ENCODE measurements around the gene NRIP3. TPM values are rescaled to one million over a fixed set of nuclear protein-coding genes. Genes with fewer than 3 reads are reported as not detected.

NRIP3 gene
- total and polyA plus RNA-seq, 2 of the 13 experiments (the other 11 are each of a cell fraction or from before 2014, with no cell fraction given), result 0.04 to 0.07 TPM

- TF ChIP-seq ZNF407 (CRISPR knock-in tag; IDR thresholded peaks at IDR 0.05; ENCODE audit: not compliant biosample characterization) (no peak), MEIS2 (CRISPR knock-in tag; IDR thresholded peaks at IDR 0.05) (peak; percentile 50; the same call in 1 of the 2 replicates), ZFYVE20 (CRISPR knock-in tag; IDR thresholded peaks at IDR 0.05; ENCODE audit: borderline replicate concordance, low read depth) (no peak), MLLT10 (CRISPR knock-in tag; IDR thresholded peaks at IDR 0.05) (no peak), AHDC1 (CRISPR knock-in tag; IDR thresholded peaks at IDR 0.05; ENCODE audit: borderline replicate concordance) (peak; percentile 66; the same call in 1 of the 2 replicates), SRY (CRISPR knock-in tag; IDR thresholded peaks at IDR 0.05) (peak; percentile 44; the same call in 1 of the 2 replicates), FOXP1 (IDR thresholded peaks at IDR 0.05) (no peak), FOXP1 (CRISPR knock-in tag; IDR thresholded peaks at IDR 0.05) (no peak), RNF2 (conservative IDR thresholded peaks at IDR 0.05; ENCODE audit: low read depth) (no peak), FOXC1 (CRISPR knock-in tag; IDR thresholded peaks at IDR 0.05; ENCODE audit: borderline replicate concordance) (peak; percentile 83; the same call in 1 of the 2 replicates), JUND (CRISPR knock-in tag; IDR thresholded peaks at IDR 0.05) (no peak), ZNF496 (CRISPR knock-in tag; IDR thresholded peaks at IDR 0.05; ENCODE audit: insufficient replicate concordance) (no peak), ZNF34 (CRISPR knock-in tag; IDR thresholded peaks at IDR 0.05; ENCODE audit: borderline replicate concordance) (no peak)
Measured at GRCh38 chr11:8964324-8965320, 39.2 kb downstream of the NRIP3 start, which contains the start of gene TMEM9B (continued).
